NCI-H748 (cell line): ENCODE data around the gene SLC13A2.
A peak's percentile ranks its signal among the peaks of the same experiment; 100 is the strongest.
"Not testable (repeated sequence)": the region's sequence is repeated elsewhere in the genome, so short reads cannot be mapped to it uniquely, and the experiment has no call there.

Experiments
- DNase-seq: peaks from one replicate; lab custom pipeline; 2025; ENCODE audit not compliant: unreplicated experiment; lab: John Stamatoyannopoulos, UW

The SLC13A2 gene, protein sequence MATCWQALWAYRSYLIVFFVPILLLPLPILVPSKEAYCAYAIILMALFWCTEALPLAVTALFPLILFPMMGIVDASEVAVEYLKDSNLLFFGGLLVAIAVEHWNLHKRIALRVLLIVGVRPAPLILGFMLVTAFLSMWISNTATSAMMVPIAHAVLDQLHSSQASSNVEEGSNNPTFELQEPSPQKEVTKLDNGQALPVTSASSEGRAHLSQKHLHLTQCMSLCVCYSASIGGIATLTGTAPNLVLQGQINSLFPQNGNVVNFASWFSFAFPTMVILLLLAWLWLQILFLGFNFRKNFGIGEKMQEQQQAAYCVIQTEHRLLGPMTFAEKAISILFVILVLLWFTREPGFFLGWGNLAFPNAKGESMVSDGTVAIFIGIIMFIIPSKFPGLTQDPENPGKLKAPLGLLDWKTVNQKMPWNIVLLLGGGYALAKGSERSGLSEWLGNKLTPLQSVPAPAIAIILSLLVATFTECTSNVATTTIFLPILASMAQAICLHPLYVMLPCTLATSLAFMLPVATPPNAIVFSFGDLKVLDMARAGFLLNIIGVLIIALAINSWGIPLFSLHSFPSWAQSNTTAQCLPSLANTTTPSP

DNA sequence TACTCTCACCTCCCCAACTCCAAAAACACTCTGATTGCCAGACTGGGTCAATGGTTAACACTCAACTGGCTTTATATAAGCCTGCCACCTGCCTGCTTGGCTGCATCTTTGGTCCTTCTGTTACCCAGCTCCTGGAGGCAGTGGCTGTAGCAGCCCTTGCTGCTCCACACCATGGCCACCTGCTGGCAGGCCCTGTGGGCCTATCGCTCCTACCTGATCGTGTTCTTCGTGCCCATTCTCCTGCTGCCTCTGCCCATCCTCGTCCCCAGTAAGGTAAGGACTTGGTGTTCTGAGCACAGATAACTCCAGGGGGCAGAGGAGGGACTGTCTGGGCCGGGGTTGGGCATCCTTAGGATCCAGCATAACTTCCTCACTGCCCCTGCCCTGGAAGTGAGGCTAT, at the start of gene SLC13A2:
Gene SLC13A2 (plus strand): TSS at position 103 of the 400 bp plus-strand sequence. CDS start 69 bp downstream, at position 172.
- no peak for DNase-seq

DNA sequence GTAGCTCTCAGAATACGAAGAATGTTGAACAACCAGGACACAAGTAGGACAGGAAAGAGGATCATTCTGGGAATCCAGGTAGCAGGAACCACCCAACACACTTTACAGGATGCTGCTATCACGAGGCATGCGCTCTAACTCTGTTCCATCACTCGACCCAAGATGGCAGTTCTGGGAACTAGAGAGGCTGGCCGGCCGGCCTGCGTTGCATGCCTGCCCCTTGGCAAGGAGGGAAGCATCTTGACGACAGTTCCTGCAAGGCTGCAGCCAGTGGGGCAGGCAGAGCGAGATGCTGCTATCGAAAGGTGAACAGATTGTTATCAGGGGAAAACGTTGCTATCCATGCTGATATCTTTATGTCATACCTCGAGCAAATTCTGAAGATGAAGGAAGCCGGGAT, 48.2 kb upstream of the SLC13A2 start:
- DNase-seq, result no peak

DNA sequence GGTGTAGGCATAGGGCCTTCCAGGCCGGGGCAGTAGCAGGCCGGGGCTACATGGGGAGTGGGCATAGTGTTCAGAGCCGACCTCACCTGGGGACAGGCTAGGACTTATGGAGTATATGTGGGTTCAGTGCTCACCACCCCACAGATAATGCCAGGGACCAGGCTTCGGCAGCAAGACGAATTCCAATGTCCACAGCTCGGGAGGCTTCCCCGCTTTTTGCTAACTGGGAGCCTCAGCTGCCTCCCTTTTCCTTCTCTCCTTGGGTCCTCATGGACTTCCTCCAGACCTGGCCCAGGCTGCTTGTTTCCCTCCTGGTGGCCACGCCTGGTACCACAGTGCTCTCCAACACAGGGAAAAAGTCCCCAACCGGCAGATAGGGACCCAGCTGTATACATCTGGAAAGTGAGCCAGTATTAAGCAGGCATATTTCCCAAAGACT, 47.3 kb upstream of the SLC13A2 start:
- DNase-seq, result peak; percentile 24

DNA sequence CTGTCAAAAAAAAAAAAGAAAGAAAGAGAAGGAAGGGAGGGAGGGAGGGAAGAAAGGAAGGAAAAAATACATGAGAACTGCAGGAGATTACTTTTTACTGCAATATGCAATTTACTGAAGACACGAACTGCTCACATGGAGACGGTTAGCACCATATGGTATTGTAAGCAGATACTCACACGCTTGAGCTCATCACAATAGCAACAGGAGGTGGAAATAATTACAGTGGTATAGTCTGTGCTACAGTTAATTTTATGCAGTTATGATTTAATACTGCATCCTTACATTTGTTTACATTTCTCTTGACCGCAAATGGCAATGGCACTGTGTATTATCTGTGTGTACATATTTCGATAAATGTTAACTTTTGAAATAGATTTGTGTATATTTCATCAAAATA, 46.1 kb upstream of the SLC13A2 start:
- DNase-seq, result peak; percentile 67

DNA sequence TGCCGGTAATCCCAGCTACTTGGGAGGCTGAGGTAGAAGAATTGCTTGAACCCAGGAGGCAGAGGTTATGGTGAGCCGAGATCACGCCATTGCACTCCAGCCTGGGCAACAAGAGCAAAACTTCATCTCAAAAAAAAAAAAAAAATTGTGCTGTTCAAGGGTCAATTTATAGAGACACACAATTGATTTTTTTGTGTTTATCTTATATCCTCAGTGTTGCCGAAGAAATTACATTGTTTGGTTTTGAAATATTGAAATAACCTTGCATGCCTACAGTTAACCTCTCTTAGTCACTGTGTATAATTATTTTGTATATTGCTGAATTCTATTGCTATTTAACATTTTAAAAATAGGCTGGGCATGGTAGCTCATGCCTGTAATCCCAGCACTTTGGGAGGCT, 45.5 kb upstream of the SLC13A2 start:
- not testable (repeated sequence) for DNase-seq

DNA sequence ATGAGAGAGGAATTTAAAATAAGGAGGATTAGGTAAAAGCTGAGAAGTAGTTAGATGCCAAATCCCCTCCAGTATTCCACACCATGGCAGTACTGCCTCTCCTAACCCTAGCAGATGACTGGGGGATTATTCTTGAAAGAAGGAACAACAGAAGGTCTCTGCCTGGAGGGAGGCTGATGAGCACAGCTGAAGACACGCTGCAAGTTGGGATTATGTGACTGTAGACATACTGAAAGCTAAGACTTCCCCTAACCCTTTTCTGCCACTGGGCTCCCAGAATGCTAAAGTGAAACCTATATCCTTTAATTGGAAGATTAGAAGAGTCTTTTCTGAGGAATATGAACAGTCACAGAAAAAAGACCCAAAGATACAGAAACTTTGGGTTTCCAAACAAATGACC, 39.7 kb upstream of the SLC13A2 start:
- DNase-seq, result no peak

DNA sequence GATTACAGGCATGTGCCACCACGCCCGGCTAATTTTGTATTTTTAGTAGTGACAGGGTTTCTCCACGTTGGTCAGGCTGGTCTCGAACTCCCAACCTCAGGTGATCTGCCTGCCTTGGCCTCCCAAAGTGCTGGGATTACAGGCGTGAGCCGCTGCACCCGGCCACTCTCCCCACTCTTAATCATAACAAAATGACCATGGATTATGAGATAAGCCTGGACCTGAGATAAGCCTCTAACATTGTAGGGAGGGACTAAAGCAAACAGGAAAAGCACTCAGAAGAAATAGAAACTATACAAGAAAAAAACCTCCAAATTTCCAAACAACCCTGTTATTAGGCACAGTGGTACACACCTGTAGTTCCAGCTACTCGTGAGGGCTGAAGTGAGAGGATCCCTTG, 39.1 kb upstream of the SLC13A2 start:
- not testable (repeated sequence) for DNase-seq

DNA sequence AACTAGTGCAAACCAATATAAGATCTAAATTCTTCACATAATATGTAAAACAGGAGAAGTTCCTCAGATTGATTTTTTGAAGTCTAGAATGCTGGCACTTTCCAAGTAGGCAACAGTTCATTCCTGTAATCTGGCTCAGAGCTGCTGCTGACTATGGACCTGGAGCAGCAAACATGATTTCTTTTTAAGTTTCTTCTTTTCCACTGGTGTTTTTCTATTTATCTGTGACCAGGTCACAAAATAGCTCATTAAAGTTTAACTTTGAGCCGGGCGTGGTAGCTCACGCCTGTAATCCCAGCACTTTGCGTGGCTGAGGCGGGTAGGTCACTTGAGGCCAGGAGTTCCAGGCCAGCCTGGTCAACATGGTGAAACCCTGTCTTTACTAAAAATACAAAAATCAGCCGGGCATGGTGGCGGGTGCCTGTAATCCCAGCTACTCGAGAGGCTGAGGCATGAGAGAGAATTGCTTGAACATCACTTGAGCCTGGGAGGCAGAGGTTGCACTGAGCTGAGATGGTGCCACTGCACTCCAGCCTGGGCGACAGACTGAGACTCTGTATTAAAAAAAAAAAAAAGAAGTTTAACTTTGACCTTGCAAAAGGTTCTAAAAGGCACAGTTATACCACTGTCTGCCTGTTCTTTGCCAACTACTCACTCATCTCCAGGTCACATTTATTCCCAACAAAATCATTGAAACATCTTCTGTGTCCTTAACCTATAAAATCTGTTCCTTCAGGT, 29.4 kb upstream of the SLC13A2 start:
- no peak for DNase-seq

DNA sequence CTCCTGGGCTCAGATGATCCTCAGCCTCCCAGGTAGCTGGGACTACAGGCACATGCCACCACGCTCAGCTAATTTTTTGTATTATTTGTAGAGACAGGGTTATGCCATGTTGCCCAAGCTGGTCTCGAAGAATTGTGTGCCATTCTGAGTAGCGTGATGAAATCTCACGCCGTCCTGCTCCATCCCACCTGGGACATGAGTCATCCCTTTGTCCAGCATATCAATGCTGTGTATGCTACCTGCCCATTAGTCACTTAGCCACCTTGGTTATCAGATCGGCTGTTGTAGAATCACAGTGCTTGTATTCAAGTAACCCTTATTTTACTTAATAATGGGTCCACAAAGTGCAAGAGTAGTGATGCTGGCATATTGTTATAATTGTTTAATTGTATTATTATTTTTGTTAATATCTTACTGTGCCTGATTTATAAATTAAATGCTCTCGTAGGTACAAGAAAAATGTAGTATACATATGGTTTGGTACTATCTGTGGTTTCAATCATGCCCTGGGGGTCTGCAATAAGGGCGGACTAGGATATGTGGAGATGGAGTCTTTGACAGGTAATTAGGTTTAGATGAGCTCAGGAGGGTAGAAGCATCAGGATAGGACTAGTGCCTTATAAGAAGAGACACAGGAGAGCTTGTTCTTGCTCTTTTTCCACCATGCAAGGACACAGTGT, 26.6 kb upstream of the SLC13A2 start:
- no peak for DNase-seq

DNA sequence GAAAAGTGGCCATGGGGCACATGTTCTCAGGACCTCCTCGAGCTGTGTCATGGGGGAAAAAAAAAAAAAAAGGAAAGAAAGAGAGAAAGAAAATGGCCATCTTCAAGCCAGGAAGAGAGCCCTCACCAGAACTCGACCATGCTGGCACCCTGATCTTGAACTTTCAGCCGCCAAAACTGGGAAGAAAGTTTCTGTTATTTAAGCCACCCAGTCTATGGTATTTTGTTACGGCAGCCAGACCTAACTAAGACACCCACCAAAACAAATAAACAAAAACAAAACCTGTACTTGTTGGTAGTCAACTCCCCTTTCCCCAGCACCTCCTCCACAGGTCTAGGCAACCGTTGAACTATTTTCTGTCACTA, 26.1 kb upstream of the SLC13A2 start:
- no peak for DNase-seq

DNA sequence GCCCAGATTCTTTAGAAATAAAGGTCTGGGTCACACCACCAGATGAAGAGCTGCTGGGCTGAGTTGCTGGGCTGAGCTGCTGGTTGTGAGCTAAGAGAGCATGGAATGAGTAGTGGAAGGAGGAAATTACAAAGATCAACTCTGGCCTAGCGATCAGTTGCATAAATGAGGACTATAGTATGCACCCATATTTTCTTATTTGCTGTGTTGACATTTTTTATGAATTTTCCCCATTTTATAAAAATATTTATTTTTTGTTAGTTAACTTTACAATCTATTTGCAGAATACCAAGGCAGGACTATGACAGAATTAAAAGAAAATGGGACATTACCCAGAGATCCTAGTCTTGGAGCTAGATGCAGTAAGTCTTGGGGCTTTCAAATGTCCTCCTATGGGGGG, 23.6 kb upstream of the SLC13A2 start:
- no peak for DNase-seq

DNA sequence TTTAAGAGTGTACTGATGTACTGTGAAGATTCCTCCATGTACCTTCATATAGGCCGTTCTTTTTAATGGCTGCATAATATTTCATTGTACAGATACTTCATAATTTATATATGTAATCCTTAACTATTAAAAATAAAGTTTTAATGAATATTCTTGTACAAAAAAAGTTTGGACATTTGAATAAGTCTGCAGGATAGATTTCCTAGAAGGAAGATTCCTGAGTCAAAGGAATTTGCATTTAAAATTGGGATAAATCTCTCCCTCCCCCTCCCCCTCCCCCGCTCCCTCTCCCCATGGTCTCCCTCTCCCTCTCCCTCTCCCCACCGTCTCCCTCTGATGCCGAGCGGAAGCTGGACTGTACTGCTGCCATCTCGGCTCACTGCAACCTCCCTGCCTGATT, 15.6 kb upstream of the SLC13A2 start:
- DNase-seq, result no peak

DNA sequence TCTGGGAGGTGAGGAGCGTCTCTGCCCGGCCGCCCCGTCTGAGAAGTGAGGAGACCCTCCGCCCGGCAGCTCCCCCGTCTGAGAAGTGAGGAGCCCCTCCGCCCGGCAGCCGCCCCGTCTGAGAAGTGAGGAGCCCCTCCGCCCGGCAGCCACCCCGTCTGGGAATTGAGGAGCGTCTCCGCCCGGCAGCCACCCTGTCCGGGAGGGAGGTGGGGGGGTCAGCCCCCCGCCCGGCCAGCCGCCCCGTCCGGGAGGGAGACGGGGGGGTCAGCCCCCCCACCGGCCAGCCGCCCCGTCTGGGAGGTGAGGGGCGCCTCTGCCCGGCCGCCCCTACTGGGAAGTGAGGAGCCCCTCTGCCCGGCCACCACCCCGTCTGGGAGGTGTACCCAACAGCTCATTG, 14.6 kb upstream of the SLC13A2 start:
- DNase-seq, result not testable (repeated sequence)

DNA sequence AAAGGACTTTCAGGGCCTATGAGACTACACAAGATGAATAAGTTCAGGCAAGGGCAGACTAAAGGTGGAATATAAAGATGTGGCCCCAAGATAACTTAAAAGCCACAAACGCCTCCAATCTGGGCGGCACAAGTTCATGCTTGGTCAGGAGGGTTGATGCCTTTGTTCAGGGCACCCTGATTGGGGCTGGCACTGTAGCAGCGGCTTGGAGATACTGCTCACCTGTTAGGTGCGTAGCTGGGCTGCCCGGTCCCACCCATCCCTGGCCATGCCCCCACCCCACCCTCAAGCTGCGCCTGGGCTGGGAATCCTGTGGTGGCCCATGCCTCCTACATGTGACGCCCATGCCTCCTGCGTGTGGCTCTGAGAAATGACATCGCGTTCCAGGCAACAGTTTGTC, 12.5 kb upstream of the SLC13A2 start:
- no peak for DNase-seq

DNA sequence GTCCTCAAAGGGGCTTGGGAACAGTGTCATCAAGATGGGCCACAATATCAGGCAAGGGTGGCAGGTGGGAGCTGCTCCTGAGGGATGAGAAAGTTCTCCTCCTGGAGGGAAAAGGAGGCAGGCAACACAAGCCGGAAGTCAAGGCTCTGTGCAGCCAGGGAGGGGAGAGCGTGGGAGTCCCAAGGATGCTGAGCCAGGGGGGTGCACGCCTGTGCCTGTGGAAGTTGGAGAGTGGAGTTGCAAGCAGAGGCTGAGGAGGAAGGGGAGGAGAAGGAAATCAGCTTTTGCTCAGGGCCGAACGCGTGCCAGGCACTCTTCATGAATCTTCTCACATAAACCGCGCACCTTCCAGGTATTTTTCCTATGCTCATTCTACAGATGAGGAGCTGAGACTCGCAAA, 7.4 kb upstream of the SLC13A2 start:
- DNase-seq, result no peak

DNA sequence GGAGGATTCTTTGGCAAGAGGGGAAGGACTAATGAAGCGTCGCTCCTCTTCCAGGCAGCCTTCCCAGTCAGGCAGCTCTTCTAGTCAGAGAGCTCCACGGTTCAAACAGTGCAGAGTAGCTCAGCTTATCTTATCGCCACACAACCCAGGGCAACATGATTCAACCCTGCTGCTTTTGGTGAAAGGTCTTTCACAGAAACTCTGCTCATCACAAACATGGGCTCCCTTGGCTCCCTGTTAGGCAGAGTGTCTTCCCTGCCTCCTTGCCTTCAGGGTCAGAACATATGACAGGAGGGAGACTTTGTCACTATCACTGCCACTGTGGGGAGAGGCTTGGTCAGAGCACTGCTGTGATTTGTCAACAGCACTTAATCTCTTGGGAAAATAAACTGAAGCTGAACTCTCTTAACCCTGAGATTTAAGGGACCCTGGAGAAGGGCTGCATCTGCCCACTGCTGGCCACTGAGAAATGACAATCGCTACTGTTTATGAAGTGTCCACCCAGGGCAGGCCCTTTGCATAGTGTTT, 6.9 kb upstream of the SLC13A2 start:
- DNase-seq, result no peak

DNA sequence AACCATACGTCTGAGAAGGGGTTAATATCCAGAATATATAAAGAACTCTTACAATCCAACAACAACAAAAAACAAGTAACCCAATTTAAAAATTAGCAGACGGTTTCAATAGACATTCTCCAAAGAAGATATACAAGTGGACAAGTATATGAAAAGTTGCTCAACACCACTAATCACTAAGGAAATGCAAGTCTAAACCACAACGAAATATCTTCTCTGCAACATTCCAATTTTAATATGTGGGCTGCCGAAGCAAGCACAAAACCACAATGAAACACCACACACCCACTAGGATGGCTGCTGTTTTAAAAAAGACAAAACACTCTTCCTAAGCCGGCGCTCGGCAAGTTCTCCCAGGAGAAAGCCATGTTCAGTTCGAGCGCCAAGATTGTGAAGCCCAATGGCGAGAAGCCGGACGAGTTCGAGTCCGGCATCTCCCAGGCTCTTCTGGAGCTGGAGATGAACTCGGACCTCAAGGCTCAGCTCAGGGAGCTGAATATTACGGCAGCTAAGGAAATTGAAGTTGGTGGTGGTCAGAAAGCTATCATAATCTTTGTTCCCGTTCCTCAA, 5.9 kb upstream of the SLC13A2 start:
- no peak for DNase-seq

DNA sequence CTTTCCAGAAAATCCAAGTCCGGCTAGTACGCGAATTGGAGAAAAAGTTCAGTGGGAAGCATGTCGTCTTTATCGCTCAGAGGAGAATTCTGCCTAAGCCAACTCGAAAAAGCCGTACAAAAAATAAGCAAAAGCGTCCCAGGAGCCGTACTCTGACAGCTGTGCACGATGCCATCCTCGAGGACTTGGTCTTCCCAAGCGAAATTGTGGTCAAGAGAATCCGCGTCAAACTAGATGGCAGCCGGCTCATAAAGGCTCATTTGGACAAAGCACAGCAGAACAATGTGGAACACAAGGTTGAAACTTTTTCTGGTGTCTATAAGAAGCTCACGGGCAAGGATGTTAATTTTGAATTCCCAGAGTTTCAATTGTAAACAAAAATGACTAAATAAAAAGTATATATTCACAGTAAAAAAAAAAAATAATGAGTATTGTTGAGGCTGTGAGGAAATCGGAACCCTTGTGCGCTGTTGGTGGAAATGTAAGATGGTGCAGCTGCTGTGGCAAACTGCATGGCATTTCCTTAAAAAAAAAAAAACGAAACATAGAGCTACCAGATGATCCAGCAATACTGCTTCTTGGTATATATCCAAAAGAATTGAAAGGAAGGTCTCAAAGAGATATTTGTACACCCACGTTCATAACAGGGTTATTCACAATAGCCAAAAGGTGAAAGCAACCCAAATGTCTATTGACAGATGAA, 5.3 kb upstream of the SLC13A2 start:
- DNase-seq, result not testable (repeated sequence)

DNA sequence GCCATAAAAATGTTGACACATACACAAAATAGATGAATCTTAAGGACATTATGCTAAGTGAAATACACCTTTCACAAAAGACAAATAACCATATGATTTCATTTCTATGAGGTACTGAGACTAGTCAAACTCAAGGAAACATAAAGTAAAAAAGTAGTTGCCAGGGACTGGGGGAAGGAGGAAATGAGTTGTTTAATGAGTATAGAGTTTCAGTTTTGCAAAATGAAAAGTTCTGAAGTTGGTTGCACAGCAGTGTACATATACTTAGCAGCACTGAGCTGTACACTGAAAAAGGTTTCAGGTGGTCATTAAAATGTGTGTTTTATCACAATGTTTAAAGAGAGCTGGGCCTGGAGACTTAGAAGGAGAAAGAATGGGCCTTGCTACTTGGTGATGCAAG, 4.7 kb upstream of the SLC13A2 start:
- DNase-seq, result no peak

DNA sequence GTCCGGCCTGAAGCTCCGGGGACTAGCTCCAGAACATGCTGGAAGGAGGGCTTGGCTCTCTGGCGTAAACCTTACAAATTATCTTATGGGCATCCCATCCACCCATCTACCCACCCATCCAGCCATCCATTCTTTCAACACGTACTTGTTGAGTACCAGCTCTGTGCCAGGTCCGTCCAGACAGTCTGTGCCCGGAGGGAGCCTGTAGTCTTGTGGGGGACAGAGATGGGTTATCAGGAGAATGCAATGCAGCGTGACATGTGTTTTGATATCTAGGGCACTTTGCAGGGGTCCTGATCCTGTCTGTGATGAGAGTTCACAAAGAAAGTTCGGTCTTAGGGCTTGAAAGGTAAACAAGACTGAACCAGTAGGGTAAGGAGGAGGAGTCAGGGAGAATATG, 4.1 kb upstream of the SLC13A2 start:
- DNase-seq, result no peak
